Astrocyte (in vitro differentiated cells and primary cell): ENCODE data around the gene TTF1.

ENCODE experiments used
- EZH2 ChIP-seq: IDR thresholded peaks from 2 replicates; pipeline ENCODE4 v1.6.1; 2012; ENCODE audit warnings: mild to moderate bottlenecking, low read length, inconsistent platforms; ENCODE audit not compliant: insufficient read depth
- TF ChIP-seq, protein P1 (sequence below): IDR thresholded peaks from 2 replicates; pipeline ENCODE4 v1.5.1; 2011; ENCODE audit warnings: low read depth, mild to moderate bottlenecking, inconsistent platforms, low read length, moderate library complexity; ENCODE audit not compliant: insufficient read depth

DNA sequence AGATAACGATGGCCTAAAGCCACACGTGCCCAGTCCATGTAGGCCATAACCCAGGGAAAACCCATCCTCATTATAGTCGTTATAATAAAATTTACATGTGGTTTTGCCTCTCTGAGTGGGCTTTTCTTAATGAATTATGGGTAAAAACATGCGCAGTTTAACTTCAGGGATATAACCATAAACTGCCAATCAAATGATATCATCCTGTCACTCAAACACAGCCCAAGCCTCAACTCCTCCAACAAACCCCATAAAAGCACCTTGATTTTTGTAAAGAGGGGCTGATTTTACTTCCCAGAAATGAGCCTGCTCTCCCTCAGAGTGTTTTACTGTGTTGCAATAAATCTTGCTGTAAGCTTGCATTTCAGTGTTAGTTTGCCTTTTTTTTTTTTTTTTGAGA lies 36.0 kb downstream of the TTF1 start:
- TF ChIP-seq, protein P1, sequence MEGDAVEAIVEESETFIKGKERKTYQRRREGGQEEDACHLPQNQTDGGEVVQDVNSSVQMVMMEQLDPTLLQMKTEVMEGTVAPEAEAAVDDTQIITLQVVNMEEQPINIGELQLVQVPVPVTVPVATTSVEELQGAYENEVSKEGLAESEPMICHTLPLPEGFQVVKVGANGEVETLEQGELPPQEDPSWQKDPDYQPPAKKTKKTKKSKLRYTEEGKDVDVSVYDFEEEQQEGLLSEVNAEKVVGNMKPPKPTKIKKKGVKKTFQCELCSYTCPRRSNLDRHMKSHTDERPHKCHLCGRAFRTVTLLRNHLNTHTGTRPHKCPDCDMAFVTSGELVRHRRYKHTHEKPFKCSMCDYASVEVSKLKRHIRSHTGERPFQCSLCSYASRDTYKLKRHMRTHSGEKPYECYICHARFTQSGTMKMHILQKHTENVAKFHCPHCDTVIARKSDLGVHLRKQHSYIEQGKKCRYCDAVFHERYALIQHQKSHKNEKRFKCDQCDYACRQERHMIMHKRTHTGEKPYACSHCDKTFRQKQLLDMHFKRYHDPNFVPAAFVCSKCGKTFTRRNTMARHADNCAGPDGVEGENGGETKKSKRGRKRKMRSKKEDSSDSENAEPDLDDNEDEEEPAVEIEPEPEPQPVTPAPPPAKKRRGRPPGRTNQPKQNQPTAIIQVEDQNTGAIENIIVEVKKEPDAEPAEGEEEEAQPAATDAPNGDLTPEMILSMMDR, result no peak
- TF ChIP-seq EZH2, result no peak
